Lung (tissue), 12 donors: ENCODE measurements around the gene PAPPA. TPM values are rescaled to one million over a fixed set of nuclear protein-coding genes. Genes with fewer than 3 reads are reported as not detected.

ENCODE experiments used
- ATAC-seq: fragments of 200-7000 bp; cut with Tn5 transposase; one replicate; pipeline ENCODE4 v1.9.1; 2020; ENCODE audit warnings: moderate number of reproducible peaks; ENCODE audit not compliant: insufficient read depth, low FRiP score
- DNase-seq, 3 donors: peaks; one replicate each; pipeline ENCODE4 v3.0.0-alpha.2; 2013 to 2017
- H3K27ac ChIP-seq, 2 donors: one replicate each; pipeline ENCODE4 v1.5.1; 2013; ENCODE audit warnings: mild to moderate bottlenecking in 2 of 2, moderate library complexity in 2 of 2, control low read depth in 1 of 2, inconsistent platforms in 1 of 2, low read depth in 1 of 2, low read length in 1 of 2
- H3K27me3 ChIP-seq, 3 donors: one replicate each; pipeline ENCODE4 v1.5.1; 2013; ENCODE audit warnings: low read length in 2 of 3; ENCODE audit not compliant: control insufficient read depth in 3 of 3, insufficient read depth in 3 of 3
- H3K36me3 ChIP-seq, 4 donors: one replicate each; pipeline ENCODE4 v1.5.1; 2013; ENCODE audit warnings: low read length in 4 of 4, mild to moderate bottlenecking in 1 of 4, moderate library complexity in 1 of 4; ENCODE audit not compliant: control insufficient read depth in 4 of 4, insufficient read depth in 4 of 4
- H3K4me1 ChIP-seq, 5 donors: one replicate each; pipeline ENCODE4 v1.5.1; 2013; ENCODE audit warnings: low read length in 5 of 5, mild to moderate bottlenecking in 2 of 5, moderate library complexity in 1 of 5; ENCODE audit not compliant: control insufficient read depth in 5 of 5, insufficient read depth in 5 of 5
- H3K4me3 ChIP-seq: one replicate; pipeline ENCODE4 v1.5.1; 2013; ENCODE audit warnings: mild to moderate bottlenecking, control low read depth, moderate library complexity
- H3K9ac ChIP-seq, 2 donors: one replicate each; pipeline ENCODE4 v1.5.1; 2013; ENCODE audit warnings: low read length in 2 of 2, control low read depth in 1 of 2; ENCODE audit not compliant: insufficient read depth in 1 of 2
- H3K9me3 ChIP-seq, 4 donors: one replicate each; pipeline ENCODE4 v1.5.1; 2013; ENCODE audit warnings: low read length in 3 of 4, mild to moderate bottlenecking in 1 of 4, moderate library complexity in 1 of 4; ENCODE audit not compliant: control insufficient read depth in 4 of 4, insufficient read depth in 3 of 4
- WGBS, 2 donors: extraction: QIAGEN DNeasy Blood & Tissue Kit; methylation state at CpG; one replicate each; pipeline ENCODE4 v1.1.7; 2013; 5-methylcytosine and 5-hydroxymethylcytosine counted together
- polyA plus RNA-seq, 2 donors: library from polyadenylated mRNA; stranded (reverse); fragments of 200-250 nt; gene quantifications; one replicate each; pipeline ENCODE4 v1.2.1, GENCODE V29; 2013
- total RNA-seq, 2 donors: library from RNA; depleted of rRNA in 1 of 2; stranded (reverse); fragments of >200 nt in 1 of 2; gene quantifications; one replicate each; pipeline ENCODE4 v1.2.1, GENCODE V29; 2014 to 2021
- TF ChIP-seq, protein P1 (sequence below): IDR thresholded peaks from 2 replicates; pipeline ENCODE4 v1.5.1; 2012; ENCODE audit warnings: mild to moderate bottlenecking; ENCODE audit errors: control extremely low read depth, extremely low read depth
- donor health status: control.
- donor health status: control.
- donor health status: Bipolar disorder and iron deficiency.
- donor health status: healthy.
- donor health status: DM: yes; HTN: yes; CAD: no.

Gene PAPPA
- total and polyA plus RNA-seq, 4 donors: 0.45 to 6.7 (median 3.6) TPM

DNA sequence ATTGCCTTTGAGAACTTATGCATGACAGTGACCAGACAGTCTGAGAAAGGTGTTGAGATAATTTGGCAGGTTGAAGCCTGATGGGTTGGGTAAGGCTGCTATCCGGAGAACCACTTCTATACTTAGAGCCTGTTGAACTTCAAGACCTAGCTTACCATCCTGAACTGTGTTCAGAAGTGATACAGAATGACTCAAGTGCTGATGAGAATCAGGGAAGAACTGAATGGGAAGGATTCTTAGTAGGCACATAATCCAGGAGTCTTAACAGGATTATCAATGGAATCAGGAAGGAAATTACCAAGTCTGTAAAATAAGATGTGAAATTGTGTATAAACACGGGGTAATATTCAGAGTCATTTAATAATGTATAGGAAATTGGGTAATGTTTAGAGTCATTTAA is 9.0 kb upstream of the PAPPA start:
- Histone ChIP-seq H3K4me3 (no peak overlapping the region), H3K9me3 (no peaks in the 10 kb centered on the region), H3K27me3 (peaks cover 0 to 3% (median 0%) of the 10 kb centered on the region in 3 donors), H3K9ac (no peak overlapping the region), H3K4me1 (no peaks in the 10 kb centered on the region), H3K27ac (no peak overlapping the region), H3K36me3 (no peaks in the 10 kb centered on the region)
- WGBS, 2 donors: 76 to 81% methylated on average over 2 of the region's 2 CpGs
- TF ChIP-seq, protein P1, sequence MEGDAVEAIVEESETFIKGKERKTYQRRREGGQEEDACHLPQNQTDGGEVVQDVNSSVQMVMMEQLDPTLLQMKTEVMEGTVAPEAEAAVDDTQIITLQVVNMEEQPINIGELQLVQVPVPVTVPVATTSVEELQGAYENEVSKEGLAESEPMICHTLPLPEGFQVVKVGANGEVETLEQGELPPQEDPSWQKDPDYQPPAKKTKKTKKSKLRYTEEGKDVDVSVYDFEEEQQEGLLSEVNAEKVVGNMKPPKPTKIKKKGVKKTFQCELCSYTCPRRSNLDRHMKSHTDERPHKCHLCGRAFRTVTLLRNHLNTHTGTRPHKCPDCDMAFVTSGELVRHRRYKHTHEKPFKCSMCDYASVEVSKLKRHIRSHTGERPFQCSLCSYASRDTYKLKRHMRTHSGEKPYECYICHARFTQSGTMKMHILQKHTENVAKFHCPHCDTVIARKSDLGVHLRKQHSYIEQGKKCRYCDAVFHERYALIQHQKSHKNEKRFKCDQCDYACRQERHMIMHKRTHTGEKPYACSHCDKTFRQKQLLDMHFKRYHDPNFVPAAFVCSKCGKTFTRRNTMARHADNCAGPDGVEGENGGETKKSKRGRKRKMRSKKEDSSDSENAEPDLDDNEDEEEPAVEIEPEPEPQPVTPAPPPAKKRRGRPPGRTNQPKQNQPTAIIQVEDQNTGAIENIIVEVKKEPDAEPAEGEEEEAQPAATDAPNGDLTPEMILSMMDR: no peak
- no peak for ATAC-seq
- no peak for DNase-seq

DNA sequence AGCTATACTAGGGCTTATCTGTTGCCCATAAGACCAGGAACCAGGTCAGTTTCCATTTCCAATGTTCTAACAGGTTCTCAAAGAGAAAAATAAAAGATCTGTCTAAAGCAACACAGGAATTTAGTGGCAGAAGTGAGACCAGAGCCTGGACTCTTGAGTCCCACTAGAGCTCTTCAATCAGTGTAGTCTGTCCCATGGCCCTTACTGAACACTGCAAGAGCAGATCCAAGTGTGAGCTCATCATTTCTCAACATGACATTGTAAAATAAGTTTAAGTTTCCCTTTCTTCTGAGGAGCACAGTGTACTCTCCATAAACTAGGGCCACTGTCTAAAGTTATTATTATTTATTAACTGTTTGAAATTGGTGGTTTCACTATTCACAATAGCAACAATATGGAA is 8.6 kb upstream of the PAPPA start:
- Histone ChIP-seq H3K27me3 (peaks cover 0 to 3% (median 0%) of the 10 kb centered on the region in 3 donors), H3K9ac (no peak overlapping the region), H3K9me3 (no peaks in the 10 kb centered on the region), H3K36me3 (no peaks in the 10 kb centered on the region), H3K27ac (no peak overlapping the region), H3K4me1 (no peaks in the 10 kb centered on the region), H3K4me3 (no peak overlapping the region)
- DNase-seq (no peak), ATAC-seq (no peak)
- TF ChIP-seq, protein P1: no peak

DNA sequence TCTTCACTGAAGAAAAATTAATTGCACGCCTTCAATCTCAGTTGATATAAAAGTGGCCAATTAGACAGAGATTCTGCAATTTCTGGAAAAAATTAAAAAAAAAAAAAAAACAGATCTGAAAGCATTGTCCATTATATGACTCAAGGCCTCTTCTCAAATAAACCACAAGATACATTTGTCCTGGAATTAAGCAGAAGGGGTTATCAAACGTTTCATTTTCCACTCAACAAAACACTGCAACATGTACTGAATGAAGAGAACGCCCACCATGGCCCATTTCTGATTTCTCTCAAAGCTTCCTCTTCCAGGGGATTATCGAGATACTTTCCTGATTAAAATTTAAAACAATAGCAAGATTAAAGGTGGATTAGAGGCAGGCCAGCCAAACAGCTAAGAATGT is 5.8 kb upstream of the PAPPA start:
- H3K9me3 ChIP-seq: no peaks in the 10 kb centered on the region
- H3K4me3 ChIP-seq: no peak overlapping the region
- DNase-seq: no peak
- H3K9ac ChIP-seq: no peak overlapping the region
- peaks cover 0 to 4% (median 0%) of the 10 kb centered on the region in 5 donors for H3K4me1 ChIP-seq
- ATAC-seq: no peak
- WGBS, 2 donors: 64 to 82% methylated on average over 4 of the region's 4 CpGs
- H3K36me3 ChIP-seq: no peaks in the 10 kb centered on the region
- H3K27ac ChIP-seq: no peak overlapping the region
- TF ChIP-seq, protein P1: no peak
- peaks cover 0 to 19% (median 6%) of the 10 kb centered on the region in 3 donors for H3K27me3 ChIP-seq

DNA sequence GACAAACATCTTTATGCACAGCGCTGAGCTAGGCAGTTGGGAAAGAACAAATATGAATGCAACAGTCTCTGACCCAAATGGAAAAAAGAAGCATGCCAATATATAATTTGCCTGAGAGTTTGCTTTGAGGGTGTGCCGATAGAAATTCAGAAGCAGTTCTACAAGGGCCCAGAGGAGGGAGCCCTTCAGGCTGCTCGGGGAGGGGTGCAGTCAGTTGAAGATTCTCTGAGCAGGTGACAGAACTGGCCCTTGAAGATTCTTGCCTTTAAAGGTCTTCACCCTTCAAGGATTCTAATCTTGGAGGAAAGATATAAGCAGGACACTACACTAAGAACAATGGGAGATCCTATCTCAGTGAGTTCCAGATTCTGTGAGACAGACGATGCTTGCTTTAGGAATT is 3.7 kb upstream of the PAPPA start:
- H3K9ac ChIP-seq: no peak overlapping the region
- no peaks in the 10 kb centered on the region for H3K36me3 ChIP-seq
- H3K27ac ChIP-seq: no peak overlapping the region
- ATAC-seq: no peak
- no peak overlapping the region for H3K4me3 ChIP-seq
- peaks cover 0 to 28% (median 10%) of the 10 kb centered on the region in 3 donors for H3K27me3 ChIP-seq
- H3K4me1 ChIP-seq: peaks cover 0 to 17% (median 0%) of the 10 kb centered on the region in 5 donors
- TF ChIP-seq, protein P1: no peak
- peak; percentile 19 to 38 (median 28) for DNase-seq
- WGBS, 2 donors: 23 to 25% methylated on average over 4 of the region's 4 CpGs
- no peaks in the 10 kb centered on the region for H3K9me3 ChIP-seq
